Activated gamma-delta T cell (primary cell): ENCODE measurements around the gene ZBTB20.

Experiments used
- DNase-seq: peaks from one replicate; lab custom pipeline; 2025; lab: John Stamatoyannopoulos, UW

The ZBTB20 gene

DNA sequence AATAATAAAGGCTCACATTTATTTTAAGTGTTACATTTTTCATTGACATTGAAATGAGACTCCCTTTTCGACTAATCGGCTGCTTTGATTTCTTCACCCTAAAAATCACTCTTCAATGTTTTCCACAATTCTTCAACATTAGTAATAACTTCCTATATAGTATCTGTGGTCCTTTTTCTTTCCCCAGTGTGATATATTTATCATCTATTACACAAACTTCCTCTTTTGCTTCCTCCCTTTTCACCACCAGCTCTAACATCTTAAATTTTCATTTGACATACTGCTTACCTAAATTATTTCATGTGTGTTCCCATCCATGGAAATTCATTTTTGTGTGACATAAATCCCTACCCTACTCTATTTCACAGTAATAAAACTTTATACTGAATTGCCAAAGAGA, 608.9 kb downstream of the ZBTB20 start:
- no peak for DNase-seq

DNA sequence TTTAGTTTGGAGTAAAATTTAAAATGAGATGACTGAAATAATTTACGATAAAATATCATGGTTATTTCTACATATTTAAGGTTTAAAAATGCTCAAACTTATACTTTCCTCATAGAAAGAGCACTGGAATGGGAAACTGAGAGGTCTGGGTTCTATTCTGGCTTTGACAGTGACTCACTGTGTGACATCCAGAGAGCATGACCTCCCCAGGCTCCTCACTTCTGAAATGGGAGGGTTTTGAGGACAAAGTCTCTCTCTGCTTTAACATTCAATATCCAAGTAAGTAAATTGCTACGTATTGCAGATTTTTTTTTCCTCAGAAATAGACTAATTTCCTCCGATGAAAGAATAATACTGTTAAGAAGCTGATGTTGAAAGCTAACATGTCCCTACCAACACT, 618.6 kb downstream of the ZBTB20 start:
- DNase-seq, result no peak

DNA sequence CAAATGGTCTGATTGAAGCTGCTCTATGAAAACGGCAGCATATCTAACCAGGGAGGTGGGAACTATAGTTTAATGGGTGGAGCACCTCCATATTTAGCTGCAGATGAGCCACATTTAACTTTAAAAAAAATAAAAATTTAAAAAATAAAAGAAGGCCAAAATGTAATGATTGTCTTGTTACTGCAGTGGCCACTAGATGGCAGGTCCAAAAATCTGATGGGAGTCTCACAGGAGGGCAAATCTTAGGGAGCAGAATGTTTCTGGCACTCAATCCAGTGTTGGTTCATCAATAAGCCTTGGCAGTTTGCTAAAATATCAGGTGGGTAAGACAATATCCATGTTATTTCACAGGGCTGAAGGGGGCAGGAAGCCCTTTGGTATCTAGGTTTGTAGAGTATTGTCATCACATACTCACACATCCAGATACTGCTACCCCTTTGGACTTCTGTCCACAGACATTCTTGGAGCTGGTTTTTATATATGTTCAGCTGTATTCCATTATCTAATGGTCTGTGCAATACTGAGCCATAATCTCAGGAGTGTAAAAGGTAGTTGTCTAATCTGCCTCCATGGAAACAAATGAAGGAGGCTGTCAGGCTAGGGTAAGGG, 619.9 kb downstream of the ZBTB20 start:
- no peak for DNase-seq

DNA sequence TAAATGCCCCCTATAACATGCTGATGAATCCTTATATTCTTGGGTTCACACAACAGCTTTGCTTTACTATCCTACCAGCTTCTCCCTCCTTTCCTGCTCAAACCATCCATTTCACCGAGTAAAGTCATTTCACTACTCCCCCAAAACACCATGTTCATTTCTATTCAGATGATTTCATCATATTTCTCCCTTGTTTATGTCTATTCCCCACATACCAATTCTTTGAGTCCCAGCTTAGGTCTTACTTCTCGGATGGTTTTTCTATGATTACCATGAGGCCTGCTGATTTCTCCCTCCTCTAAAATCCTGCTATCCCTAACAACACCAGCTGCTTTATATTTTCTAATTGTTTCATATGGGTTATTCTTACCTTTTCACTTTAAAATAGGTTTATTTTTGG, 621.8 kb downstream of the ZBTB20 start:
- DNase-seq, result no peak

DNA sequence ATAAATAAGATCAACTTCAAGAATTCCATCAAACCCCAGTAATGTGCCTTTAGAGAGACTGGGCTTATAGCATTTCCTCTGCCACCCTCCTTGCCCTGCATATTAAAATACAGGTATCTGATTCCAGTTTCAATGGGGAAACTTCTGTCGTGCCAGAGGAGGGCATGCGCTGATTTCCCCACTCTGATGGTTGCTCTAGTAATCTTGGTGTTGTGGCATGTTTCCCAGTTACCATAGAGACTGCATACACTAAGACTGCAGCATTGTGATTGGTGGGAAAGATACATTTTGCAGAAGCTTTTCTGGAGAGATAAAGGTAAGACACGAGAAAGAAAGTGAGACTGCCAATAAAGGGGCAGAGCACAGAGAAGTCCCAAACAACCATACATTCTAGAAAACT, 627.7 kb downstream of the ZBTB20 start:
- DNase-seq, result no peak

DNA sequence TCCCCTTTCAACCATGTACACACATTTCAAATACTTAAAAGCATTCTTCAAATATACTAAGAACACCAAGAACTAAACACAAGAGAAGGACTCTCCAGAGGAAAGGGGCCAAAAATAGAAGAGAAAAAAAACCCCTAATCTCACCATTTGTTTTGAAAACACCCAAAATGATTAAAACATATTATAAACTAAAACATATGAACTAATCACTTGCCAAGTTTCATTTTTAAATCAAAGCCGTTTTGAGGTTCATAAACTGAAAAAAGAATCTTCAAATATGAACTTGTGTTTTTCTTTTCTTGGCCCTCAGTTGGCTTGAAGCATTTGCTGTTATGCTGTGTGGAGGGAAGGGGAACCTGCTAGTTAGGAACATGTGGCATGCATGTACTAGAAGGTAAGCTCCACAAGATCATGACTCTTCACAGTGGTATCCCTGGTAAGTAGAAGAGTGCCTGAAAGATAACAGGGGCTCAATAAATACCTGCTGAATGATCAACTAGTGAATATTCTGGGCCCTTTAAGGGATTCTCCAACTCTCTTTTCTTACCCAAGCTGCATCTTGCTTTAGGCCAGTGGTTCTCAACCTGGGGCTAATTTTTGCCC, 628.8 kb downstream of the ZBTB20 start:
- DNase-seq, result no peak

DNA sequence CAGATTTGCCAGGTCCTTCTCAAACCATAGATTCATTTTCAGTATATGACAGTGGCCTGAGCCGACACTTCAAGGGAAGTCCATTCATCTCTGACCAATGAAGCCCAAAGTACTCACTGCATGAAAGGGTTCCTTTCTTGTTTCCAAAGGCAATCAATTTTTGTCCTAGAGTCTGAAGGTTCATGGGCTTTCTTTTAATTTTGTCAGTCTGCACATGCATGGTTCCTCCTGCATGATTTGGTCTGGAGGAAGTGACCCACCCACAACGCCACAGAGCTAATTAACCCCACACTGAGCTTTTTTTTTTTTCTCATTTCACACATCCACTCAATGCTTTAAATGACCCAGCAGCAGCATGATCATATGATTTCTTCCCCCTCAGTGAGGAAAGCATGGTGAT, 636.9 kb downstream of the ZBTB20 start:
- DNase-seq, result no peak

DNA sequence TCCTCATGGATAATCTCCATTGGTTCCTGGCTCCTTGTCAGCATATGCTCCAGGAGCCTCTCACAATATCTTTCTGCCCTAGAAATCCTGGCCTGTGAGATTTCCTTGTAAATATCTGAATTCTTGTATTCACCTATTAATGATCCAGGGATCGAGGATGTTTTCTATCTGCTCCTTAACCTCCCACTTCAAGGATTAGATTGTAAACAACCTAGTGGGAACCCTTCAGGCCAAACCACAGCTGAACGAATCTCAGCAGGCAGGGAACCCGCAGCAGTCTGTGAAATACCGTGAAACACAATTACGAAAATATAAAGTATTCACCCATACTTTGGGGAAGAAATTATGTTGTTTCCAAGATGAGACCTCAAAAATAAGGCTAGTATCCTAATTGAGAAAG, 637.3 kb downstream of the ZBTB20 start:
- no peak for DNase-seq

DNA sequence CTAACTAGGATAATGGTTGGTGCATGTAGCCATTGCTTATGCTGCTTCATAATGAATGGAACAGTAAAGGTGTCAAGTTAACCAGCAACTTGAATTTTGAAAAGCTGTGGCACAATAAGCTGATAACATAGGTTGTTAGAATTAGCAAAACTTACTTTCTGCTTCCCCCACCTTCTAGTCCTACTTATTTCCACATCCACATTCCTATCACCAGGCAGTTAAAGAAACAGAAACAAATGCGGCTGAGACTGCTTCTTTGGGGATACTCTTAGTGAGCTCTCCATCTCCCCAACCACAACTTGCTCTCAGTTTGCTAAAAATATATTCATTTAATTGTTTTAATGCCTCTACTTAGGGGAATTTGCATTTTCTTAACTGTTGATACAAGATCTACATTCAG, 638.1 kb downstream of the ZBTB20 start:
- DNase-seq, result no peak

DNA sequence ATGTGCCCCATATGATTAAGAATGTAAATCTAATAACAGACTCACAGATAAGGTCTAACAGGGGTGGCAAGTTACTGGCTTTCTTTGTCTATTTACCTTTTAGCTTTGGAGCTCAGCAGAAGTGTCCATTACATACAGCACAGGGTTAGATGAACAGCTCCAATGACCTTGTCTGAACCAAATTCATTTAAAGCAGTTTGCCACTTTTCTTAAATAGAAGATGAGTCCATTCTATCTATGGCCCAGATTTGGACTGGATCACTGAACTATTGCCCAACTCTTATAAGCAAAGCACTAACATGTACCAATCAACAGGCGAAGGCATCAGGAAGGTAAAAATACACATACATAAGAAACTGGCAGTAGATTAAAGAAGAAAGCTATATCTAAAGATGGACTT, 638.9 kb downstream of the ZBTB20 start:
- no peak for DNase-seq

DNA sequence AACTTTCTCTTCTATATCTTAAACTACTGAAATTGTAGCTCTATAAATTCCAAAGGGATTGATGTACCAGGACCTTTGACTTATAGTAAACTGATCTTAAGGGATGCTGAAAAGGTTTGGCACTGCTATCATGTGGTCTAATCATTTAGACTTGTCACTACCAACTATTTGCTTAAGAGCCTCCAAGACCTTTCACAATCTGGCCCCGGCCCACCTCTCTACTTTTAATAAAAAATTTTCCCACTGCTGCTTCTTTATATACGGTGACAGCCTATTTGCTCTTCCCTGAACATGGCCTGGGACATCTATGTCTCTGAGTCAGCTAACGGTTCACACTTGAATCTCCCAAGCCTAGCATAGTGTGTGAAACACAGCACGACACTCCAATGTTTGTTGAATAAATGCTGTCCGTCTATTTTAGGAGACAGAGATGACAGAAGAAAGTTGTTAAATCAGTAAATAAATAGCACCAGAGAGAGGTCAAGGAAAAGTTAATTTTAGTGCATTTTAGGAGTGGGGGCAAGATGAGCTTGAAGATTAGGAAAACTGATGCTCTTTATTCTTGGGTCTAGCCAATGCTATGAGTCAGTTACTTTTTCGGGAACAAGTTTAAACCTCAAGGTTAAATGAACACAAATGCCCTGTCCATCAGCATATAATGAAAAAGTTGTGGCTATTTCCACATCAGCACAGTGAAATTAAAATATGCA, 640.3 kb downstream of the ZBTB20 start:
- no peak for DNase-seq

DNA sequence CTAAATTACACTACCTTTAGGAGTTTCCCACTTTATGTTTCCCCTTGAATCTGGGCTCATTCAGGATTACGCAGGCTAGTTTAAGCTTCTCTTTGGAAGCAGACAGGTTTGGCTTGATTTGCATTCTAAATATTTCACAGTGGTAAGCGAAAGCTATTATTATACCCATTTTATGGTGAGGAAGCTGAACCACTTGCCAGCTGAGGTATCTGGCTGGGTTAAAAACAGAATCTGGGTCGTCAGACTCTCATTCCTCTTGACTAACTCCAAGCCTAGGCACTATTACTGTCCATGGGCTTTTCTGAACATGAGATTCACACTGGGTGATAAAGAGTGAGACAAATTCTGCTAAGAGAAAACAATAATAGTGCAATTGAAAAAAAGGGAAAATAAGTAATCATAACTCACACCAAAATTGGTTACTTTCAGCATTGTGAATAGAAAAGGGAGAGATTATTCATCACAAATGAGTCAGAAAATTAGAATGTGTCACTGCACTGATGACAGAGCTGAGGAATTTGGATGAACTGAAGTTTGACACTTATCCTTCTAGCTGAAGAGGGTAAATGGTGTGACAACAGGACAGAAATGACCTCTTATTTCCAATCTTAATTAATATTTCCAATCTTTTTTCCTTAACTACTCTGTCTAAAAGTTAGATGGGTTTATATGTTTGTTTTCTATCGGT, 642.0 kb downstream of the ZBTB20 start:
- DNase-seq, result no peak

DNA sequence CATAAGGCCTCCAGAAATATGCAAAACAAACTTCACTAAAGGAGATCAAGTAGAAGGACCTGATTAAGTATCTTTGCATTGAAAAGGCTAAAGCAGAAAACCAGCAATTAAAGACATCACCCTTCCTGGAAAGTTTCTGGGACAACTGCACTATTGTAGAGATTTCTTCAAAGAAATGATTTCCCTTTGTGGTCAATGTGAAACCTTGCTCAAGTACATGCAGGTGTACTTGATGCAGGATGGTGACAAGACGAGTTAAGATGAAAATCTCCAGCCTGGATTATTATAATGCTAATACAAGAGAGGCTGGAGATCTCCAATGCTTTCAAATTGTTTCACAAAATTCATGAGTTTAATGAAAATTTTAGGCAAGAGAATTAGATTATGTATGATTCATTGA, 644.9 kb downstream of the ZBTB20 start:
- no peak for DNase-seq

DNA sequence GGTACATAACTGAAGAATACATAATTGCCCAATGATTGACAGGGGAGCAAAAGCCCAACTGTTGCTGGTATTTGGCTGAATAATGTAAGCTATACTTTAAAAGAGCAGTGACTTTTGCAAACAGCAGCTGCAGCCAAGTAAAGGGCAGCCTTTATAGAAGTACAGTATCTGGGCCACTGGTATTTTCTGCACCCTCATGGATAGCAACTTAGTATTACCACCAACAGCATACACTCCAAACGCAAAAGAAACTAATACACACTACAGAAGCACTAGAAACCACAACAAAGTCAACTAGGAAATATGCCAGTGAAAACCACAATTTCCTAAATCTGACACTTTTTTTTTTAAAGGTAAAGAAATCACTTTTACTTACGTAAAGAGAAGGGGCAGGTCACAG, 647.1 kb downstream of the ZBTB20 start:
- no peak for DNase-seq

DNA sequence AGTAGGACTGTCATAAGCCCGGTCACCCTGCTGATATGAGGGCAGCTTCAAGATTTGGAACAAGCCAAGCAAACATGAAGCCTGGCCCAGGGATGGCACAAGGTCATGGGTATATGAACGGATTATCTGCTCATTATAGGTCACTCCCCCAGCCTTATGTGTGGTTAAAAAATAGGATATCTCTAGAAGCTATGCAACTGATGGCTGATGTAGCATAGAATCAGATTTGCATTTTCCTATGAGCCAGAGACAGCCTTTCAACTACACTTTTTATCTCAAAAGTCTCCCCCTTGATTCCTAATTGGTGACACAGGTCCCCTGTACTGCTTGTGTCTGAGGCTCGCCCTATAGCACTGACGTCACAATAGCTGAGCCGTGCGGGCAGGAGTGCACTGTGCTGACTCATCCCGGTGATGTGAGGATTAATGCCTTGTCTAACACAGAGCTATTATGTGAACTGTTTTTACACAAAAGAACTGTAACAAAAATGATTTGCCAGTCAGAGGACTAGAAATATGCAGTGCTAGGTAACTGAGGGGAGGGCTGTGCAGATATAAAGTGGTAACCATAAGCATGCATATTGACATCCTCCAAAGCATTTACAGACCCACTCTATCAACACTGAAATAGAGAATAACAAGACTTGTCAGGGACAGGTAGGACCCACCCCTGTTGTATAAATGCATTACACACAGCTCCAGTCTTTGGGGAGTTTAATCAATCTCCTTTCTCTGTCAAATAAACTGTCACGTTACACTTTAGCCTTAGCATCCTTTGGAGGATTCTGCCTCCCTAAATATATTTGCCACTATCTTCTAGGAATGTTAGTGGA, 648.3 kb downstream of the ZBTB20 start:
- no peak for DNase-seq

DNA sequence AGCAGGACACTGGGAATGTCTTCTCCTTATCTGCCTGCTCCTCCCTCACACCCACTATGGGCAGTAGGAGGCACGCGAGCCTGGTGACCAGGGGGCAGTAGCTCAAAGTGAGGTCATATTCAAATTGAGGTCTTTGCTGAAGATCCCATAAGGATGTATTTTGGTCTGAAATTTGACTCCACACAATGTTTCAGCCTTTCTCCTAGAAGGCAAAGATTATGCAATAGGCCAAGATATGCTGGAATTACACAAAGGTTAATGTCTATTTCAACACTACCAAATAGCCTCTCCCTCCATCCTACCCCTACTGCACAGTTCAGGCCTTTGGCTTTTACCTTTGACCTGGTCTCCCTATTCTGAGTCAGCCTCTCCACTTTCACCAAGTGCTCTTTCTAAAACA, 650.2 kb downstream of the ZBTB20 start:
- no peak for DNase-seq

DNA sequence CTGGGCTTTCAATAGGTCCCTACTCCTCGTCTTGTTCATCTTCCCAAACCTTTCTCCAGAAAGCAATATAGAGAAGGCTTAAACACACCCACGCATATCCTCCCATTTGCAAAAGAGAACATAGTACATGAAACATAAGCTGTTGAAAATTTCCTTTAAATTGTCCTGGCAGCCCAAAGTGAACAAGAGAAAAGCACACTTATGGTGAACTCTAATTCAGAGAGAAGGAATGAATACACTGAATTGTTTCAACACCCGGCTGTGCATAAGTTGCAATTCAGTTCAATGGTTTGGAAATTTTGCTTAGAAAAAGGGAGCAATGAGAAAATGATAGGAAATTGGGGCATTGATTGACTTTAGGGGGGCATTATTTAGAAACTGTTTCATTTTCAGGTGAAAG, 650.6 kb downstream of the ZBTB20 start:
- no peak for DNase-seq

DNA sequence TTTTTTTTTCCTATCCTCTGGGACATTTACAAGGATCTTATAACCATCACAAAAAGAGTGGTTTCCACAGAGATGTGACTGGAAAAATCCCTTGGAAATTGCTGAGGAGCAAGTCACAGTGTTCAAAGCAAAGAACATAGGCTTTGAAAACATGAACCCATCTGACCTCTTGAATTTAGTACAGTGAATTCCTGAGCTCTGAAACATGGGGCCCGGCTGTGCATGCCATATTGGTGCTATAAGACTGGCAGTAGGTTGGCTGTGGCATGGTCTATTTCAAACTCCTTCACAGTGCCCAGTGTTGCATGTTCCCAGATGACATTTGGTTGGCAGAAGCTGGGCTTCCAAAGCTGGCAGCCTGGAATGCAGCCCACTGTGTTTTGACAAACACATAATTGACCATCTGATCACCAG, 651.1 kb downstream of the ZBTB20 start:
- DNase-seq, result no peak

DNA sequence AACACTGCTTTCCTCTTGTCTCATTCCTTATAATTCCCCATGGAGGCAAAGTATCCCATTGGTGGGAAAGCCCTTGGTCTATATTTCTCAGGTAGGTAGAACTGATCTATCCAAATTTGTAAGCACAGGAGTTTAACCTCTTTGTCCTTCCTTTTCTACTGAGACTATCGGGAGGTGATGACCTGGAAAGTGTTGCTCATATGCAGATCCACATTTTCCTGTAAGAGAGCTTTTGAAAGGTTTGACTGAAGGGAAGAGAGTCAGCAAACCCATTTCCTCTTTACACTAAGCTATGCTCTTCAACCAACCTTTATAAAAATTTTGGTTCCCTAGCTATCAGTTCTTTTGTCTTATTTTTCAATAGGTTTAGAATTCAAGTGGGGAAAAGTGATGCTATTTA, 652.6 kb downstream of the ZBTB20 start:
- DNase-seq, result no peak

DNA sequence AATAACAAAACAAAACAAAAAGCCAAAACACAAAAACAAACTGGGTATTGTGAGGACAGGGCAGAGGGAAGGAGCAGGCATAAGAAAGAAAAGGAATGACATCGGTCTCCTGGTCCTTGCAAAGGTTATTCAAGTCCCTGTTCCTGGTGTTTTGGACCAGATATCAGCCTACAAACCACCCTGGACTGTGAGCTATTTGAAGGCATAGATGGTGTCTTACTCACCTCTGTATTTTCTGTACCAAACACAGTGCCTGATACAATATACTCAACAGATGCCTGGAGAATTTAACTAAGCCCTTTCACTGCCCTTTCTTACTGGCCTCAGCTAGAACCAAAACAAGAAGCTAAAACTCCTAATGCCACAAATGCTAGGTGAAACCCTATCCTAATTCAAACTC, 656.3 kb downstream of the ZBTB20 start:
- DNase-seq, result no peak

DNA sequence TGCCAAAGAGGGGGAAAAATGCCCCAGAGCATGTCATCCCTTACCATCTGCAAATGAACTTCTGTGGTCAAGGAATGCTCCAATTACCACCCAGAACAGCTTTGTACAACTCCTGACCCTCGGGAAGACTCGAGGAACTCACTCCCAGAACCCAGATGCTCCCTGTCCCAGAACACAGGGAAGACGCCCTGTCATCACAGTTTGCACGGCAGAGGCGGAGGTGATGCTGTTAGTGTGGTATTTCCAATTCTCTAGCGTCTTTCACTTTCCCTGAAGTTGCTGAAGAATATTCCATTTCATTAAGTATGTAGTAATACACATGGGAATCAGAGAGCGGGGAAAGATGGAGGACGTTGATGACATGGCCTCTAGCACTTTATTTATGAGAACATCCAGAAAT, 659.6 kb downstream of the ZBTB20 start:
- no peak for DNase-seq

DNA sequence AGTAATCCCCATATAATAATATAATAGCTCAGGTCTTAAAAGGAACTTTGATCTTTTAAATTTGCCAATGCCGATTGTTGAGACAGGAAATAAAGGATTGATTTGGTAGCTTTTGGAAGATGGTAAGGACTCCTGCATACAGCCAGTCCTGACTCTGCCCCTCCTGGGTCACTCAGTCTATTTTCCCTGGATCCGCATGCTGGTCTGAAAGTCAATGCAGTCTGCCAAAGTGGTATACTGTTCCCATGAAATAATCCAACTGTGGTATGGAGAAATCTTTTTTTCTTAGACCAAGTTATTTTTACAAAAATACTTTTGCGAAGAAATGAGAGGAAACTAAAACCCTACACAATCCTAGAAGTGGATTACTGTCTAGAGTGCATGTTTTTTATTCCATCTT, 662.2 kb downstream of the ZBTB20 start:
- DNase-seq, result no peak
